Erythroblast (primary cell): Measurements from ENCODE around the gene C5orf63.

Experiments
- GATA1 ChIP-seq: IDR thresholded peaks from 2 replicates; pipeline ENCODE4 v1.6.1; 2011; ENCODE audit warnings: low read depth, mild to moderate bottlenecking, control low read depth, low read length, moderate library complexity
- POLR2A ChIP-seq: IDR thresholded peaks from 2 replicates; pipeline ENCODE4 v1.6.1; 2011; ENCODE audit warnings: mild to moderate bottlenecking, low read length

DNA sequence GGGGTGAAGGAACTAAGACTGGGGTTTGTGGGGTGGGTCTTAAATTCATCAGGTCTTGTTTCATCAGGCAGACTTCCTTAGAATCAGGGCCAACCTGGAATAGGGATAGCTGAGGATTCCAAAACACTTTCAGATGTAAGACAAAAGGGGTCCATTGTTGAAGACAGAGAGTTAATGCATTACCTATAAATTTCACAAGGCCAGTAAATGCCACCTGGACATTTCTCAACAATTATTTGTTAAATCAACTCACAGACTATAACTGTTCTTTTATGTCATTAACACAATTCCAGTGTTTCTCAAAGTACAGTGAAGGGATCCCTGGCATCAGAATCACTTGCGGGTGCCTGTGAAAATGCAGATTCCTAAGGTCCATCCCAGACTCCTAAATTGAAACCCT is 45.8 kb downstream of the C5orf63 start:
- TF ChIP-seq POLR2A: no peak
- TF ChIP-seq GATA1: no peak
